GM23338 (cell line): ENCODE measurements around the gene VPS37C.

Experiments used
- CTCF ChIP-seq, 2 experiments: fragments of 200-600 bp in 1 of 2; sonication (generic) in 1 of 2; conservative IDR thresholded peaks; 2 replicates each; pipeline versions ENCODE4 v1.5.1 to v1.6.1; 2016 to 2017; ENCODE audit warnings: antibody characterized with exemption in 2 of 2, low read depth in 2 of 2, mild to moderate bottlenecking in 2 of 2, moderate library complexity in 1 of 2
- EZH2 ChIP-seq: fragments of 200-600 bp; sonication (generic); IDR thresholded peaks from one replicate; pipeline ENCODE4 v1.8.0; 2017; ENCODE audit warnings: antibody characterized with exemption, mild to moderate bottlenecking, low read depth; ENCODE audit not compliant: unreplicated experiment
- EZH2phosphoT487 ChIP-seq: fragments of 200-600 bp; sonication (generic); IDR thresholded peaks from one replicate; pipeline ENCODE4 v1.8.1; 2018; ENCODE audit warnings: antibody characterized with exemption; ENCODE audit not compliant: unreplicated experiment
- STAT1 ChIP-seq: IDR thresholded peaks from one replicate; pipeline ENCODE4 v1.6.1; 2016; ENCODE audit warnings: antibody characterized with exemption; ENCODE audit not compliant: unreplicated experiment
- ZNF114 ChIP-seq: fragments of 250-450 bp; sonication (Bioruptor Pico); IDR thresholded peaks from 2 replicates; pipeline ENCODE4 v1.5.0; 2020; ENCODE audit warnings: mild to moderate bottlenecking, moderate library complexity

- TF ChIP-seq CTCF (conservative IDR thresholded peaks at IDR 0.05; ENCODE audit: low read depth in 2 of 2) (no peak), EZH2phosphoT487 (no peak), STAT1 (no peak), ZNF114 (no peak), EZH2 (no peak)
Observed at GRCh38 chr11:61194981-61195695, 33.9 kb upstream of the VPS37C start.
